Right cardiac atrium (tissue), 5 donors: ENCODE data around the gene DUSP8. TPM values are rescaled to one million over a fixed set of nuclear protein-coding genes. Genes with fewer than 3 reads are reported as not detected.

Experiments
- ATAC-seq, 2 donors: fragments of 200-7000 bp; cut with Tn5 transposase; one replicate each; pipeline versions ENCODE4 v1.8.0 to v1.9.1; 2020; ENCODE audit warnings: moderate library complexity in 2 of 2, mild to moderate bottlenecking in 1 of 2
- DNase-seq, 3 donors: peaks; one replicate each; pipeline ENCODE4 v3.0.0-alpha.2; 2020
- H3K27ac ChIP-seq: one replicate; pipeline ENCODE4 v1.5.1; 2013; ENCODE audit warnings: mild to moderate bottlenecking, low read length, control low read depth, moderate library complexity
- H3K27me3 ChIP-seq: one replicate; pipeline ENCODE4 v1.6.1; 2013; ENCODE audit not compliant: control insufficient read depth, insufficient read depth
- H3K4me1 ChIP-seq: one replicate; pipeline ENCODE4 v1.6.1; 2013; ENCODE audit warnings: low read length; ENCODE audit not compliant: control insufficient read depth, insufficient read depth
- H3K4me3 ChIP-seq: one replicate; pipeline ENCODE4 v1.5.1; 2013; ENCODE audit warnings: low read length, control low read depth
- H3K9me3 ChIP-seq: one replicate; pipeline ENCODE4 v1.6.1; 2013; ENCODE audit warnings: low read length; ENCODE audit not compliant: control insufficient read depth
- WGBS: extraction: QIAGEN DNeasy Blood & Tissue Kit; methylation state at CpG from one replicate; pipeline ENCODE4 v1.1.7; 2013; 5-methylcytosine and 5-hydroxymethylcytosine counted together
- intact Hi-C, 4 donors: fragments of 100-400 bp; cut with DNase I; formaldehyde crosslinking; loops; one replicate each; pipeline versions ENCODE4 v1.11.0 to v1.14.0; 2022 to 2023
- polyA plus RNA-seq: library from polyadenylated mRNA; stranded (reverse); fragments of 200-250 nt; gene quantifications from one replicate; pipeline ENCODE4 v1.2.3, GENCODE V29; 2013
- total RNA-seq, 4 donors: library from RNA; stranded (reverse); fragmentation: NEBNext Ultra II Directional; extraction: Animal tissue kit (Norgen Biotek cat#: 25700); gene quantifications; one replicate each; pipeline ENCODE4 v1.2.1, GENCODE V29; 2021
- donor health status: healthy with polysubstance abuse.
- donor health status: DM: no; HTN: yes; CAD: no.
- donor health status: DM: no; HTN: no; CAD: no.
- donor health status: DM: no; HTN: yes; CAD: no; lungs with severe emphysema.
- donor health status: DM: yes; HTN: yes; CAD: no.

DUSP8 gene
- total and polyA plus RNA-seq, 5 donors, result 10.1 to 15.6 (median 13.3) TPM

DNA sequence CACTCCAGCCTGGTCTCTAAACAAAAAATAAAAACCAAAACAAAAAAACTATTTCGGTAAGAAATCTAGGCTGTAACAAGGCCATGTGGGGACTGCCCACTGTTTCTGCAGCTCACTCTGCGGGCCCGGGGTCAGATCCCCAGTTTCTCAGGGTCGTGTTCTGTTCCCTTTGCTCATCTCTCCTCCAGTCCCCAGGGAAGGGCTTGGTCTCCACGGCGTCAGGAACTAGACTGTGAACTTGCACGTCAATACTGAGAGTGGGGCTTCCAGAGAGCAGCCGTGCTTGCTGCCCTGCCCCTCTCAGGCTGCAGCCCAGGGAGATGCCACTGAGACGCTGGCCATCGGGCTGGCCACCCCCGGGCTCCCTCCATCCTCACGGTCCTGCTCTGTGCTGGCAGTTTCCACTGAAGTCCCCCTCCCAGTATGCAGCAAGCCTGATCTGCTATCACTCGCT, 51.8 kb downstream of the DUSP8 start:
- no peak for ATAC-seq
- H3K4me3 ChIP-seq, result no peak overlapping the region
- H3K27me3 ChIP-seq, result no peaks in the 10 kb centered on the region
- DNase-seq, result peak in 2 of 3 donors; percentile 35 to 36
- no peaks in the 10 kb centered on the region for H3K9me3 ChIP-seq
- peaks cover 9% of the 10 kb centered on the region for H3K4me1 ChIP-seq
- intact Hi-C loops, result no loop called here
- WGBS, result 59% methylated on average over 13 of the region's 13 CpGs
- H3K27ac ChIP-seq, result no peak overlapping the region

GRCh38 chr11:1519028-1520010, 52.8 kb downstream of the DUSP8 start:
- Histone ChIP-seq H3K4me3 (no peak overlapping the region), H3K4me1 (peaks cover 18% of the 10 kb centered on the region), H3K9me3 (no peaks in the 10 kb centered on the region), H3K27me3 (no peaks in the 10 kb centered on the region), H3K27ac (no peak overlapping the region)
- no peak for ATAC-seq
- DNase-seq, result peak in 1 of 3 donors; percentile 29
- intact Hi-C loops, result loop anchor here in 3 of 4 donors (5.0 to 10.0 kb wide), 2 partner anchors 315 to 317 kb away; no protein-coding TSS in a partner anchor
- 93% methylated on average over 17 of the region's 17 CpGs for WGBS

- Histone ChIP-seq H3K4me3 (no peak overlapping the region), H3K4me1 (peaks cover 27% of the 10 kb centered on the region), H3K27me3 (no peaks in the 10 kb centered on the region), H3K27ac (no peak overlapping the region), H3K9me3 (no peaks in the 10 kb centered on the region)
- WGBS, result 94% methylated on average over 23 of the region's 23 CpGs
- ATAC-seq (no peak), DNase-seq (peak in 1 of 3 donors; percentile 31)
- intact Hi-C loops, result loop anchor here in 3 of 4 donors (5.0 to 10.0 kb wide), 2 partner anchors 314 to 316 kb away; no protein-coding TSS in a partner anchor
These were observed 53.8 kb downstream of the DUSP8 start for GRCh38 chr11:1518301-1518700.

DNA sequence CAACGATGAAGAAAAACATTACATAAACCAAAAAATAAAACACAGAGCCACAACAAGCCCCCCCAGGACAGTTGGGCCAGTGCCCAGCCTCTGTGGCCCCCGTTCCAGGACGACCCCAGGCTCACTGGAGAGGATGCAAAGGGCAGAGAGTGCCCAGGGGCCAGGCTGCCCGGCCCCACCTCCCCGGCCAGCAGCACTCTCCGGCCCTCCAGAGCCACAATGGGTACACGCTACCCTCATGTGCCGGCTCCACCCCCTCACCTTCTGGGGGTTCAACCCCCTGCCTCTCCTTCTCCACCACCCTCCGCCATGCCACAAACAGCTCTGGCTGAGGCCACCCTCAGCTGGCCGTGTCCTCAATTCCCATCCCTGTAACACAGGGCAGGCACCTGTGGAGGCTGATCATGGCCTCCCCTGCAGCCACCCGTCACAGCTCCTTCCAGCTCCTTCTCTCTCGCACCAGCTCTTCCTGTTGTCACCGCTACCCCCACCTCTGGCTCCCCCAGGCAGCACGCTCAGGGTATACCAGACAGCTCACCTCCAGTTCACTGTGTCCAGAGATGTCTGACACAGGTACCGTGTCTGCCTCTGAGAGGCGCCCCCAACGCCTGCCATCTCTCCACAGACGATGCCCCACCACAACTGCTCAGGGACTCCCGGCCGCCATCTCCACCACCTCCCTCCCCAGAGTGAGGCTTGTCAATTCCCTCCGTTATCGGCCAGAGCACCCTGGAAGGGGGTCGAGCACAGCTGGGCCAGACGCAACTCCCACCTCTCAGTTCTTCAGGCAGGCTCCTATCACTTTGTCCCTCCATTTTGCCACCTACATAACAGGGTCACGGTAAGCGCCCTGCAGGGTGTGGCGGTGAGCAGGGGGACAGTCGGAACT, 54.7 kb downstream of the DUSP8 start:
- H3K4me1 ChIP-seq, result peaks cover 28% of the 10 kb centered on the region
- no peak overlapping the region for H3K27ac ChIP-seq
- H3K27me3 ChIP-seq, result no peaks in the 10 kb centered on the region
- ATAC-seq, result no peak
- intact Hi-C loops, result loop anchor here in 3 of 4 donors (5.0 to 10.0 kb wide), 2 partner anchors 313 to 315 kb away; no protein-coding TSS in a partner anchor
- no peaks in the 10 kb centered on the region for H3K9me3 ChIP-seq
- DNase-seq, result peak; percentile 9 to 39 (median 28)
- no peak overlapping the region for H3K4me3 ChIP-seq
- 86% methylated on average over 28 of the region's 28 CpGs for WGBS

DNA sequence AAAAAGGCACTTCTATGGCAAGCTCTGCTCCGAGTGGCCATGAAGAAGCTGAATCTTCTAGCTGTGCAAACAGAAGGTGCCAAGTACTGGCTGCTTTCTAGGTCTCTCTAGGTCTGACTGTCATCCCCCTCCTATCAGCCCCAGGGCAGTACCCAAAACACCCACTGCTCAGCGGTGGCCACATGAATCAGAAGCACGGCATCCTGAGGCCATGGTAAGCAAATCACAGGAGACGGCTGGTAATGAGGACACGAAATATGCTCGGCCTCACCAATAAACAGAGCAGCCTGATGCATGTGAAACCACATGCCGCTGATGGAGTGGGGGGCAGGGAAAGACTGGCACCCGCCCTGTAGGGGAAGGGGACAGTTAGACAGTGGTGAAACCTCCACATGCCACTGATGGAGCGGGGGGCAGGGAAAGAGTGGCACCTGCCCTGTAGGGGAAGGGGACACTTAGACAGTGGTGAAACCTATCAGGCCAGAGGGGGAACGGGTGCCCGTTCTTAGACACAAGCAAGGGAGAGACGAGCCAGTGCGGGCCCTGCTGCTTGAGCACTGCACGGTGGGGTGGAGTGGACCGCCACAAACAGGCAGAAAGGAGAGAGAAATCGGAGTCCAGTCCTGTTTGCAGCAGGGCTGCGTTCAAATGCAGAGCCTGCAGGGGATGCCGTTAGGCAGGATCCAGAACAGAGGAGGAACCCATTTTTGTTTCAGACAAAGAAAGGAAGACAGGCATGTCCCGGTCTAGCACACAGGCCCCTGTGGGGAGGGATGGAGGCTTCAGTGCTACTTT, 55.6 kb downstream of the DUSP8 start:
- DNase-seq (peak; percentile 7 to 24 (median 18)), ATAC-seq (no peak)
- peaks cover 28% of the 10 kb centered on the region for H3K4me1 ChIP-seq
- WGBS, result 85% methylated on average over 19 of the region's 19 CpGs
- H3K9me3 ChIP-seq, result no peaks in the 10 kb centered on the region
- H3K27me3 ChIP-seq, result no peaks in the 10 kb centered on the region
- no peak overlapping the region for H3K27ac ChIP-seq
- intact Hi-C loops, result loop anchor here in 3 of 4 donors (5.0 to 10.0 kb wide), 2 partner anchors 312 to 314 kb away; no protein-coding TSS in a partner anchor
- no peak overlapping the region for H3K4me3 ChIP-seq

DNA sequence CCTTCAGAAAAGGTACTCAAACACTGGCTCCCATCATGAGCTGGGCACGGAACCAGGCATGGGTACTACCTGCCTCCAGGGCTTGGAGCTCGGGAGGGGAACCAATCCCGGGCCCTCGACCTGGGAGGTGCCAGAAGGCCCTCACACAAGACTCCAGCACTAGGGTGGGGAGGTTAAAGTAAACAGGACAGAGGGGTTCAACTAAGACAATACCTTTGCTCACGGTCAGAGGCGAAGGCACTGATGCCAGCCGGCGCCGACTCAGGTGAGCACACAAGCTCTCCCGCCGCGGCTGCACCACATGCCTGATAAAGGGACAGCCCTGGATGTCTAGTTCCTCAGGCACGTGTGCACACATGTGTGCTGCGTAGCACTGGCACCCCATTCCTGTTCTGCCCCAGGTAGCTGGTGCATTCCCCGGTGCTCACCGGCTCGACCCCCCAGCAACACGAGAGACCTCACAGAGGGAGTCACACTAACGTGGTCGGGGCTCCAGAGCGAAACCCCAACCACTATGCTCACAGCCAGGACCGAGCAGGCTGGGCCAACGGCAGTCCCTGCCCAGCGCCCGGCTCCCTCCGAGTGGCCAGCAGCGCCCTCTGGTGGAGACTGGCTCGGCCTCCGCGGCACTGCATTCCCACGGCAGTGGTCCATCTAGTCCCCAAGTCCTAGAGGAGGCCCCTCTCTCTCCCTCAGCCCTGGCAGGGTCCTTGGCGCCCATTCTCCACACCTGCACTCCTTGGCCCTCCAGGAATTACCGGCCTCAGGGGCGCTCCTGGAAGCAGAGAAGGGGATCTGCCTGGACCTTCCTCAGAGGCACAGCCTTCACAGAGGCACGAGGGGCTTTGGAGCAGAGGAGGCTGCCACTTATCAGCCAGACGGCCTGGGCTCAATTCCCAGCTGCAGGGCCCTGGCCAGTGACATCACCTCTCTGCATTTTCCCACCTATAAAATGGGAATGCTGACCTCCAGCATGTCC, 56.7 kb downstream of the DUSP8 start:
- DNase-seq, result peak; percentile 80 to 94 (median 93)
- no peak overlapping the region for H3K27ac ChIP-seq
- peaks cover 23% of the 10 kb centered on the region for H3K4me1 ChIP-seq
- 38% methylated on average over 36 of the region's 36 CpGs for WGBS
- no peaks in the 10 kb centered on the region for H3K9me3 ChIP-seq
- no peaks in the 10 kb centered on the region for H3K27me3 ChIP-seq
- intact Hi-C loops, result loop anchor here (2.0 to 10.0 kb wide), 3 partner anchors 311 to 313 kb away; no protein-coding TSS in a partner anchor
- no peak overlapping the region for H3K4me3 ChIP-seq
- ATAC-seq, result peak; percentile 85 to 88

GRCh38 chr11:1514336-1515061, 57.6 kb downstream of the DUSP8 start:
- H3K4me1 ChIP-seq, result peaks cover 21% of the 10 kb centered on the region
- 62% methylated on average over 31 of the region's 31 CpGs for WGBS
- no peak overlapping the region for H3K4me3 ChIP-seq
- DNase-seq, result peak; percentile 60 to 85 (median 73)
- H3K27me3 ChIP-seq, result no peaks in the 10 kb centered on the region
- H3K9me3 ChIP-seq, result no peaks in the 10 kb centered on the region
- peak; percentile 22 to 40 for ATAC-seq
- no peak overlapping the region for H3K27ac ChIP-seq
- intact Hi-C loops, result loop anchor here (2.0 to 10.0 kb wide), 3 partner anchors 310 to 312 kb away; no protein-coding TSS in a partner anchor

GRCh38 chr11:1513326-1514296, 58.5 kb downstream of the DUSP8 start:
- Histone ChIP-seq H3K27ac (no peak overlapping the region), H3K4me1 (peaks cover 23% of the 10 kb centered on the region), H3K27me3 (no peaks in the 10 kb centered on the region), H3K4me3 (no peak overlapping the region), H3K9me3 (no peaks in the 10 kb centered on the region)
- intact Hi-C loops, result loop anchor here in 2 of 4 donors (2.0 to 10.0 kb wide), 2 partner anchors 309 to 311 kb away; no protein-coding TSS in a partner anchor
- 66% methylated on average over 23 of the region's 23 CpGs for WGBS
- DNase-seq, result peak; percentile 6 to 50 (median 46)
- ATAC-seq, result no peak
